ENCODE data around the gene ADSS1.
"Not testable (repeated sequence)": the region's sequence is repeated elsewhere in the genome, so short reads cannot be mapped to it uniquely, and the experiment has no call there.

ADSS1 gene

GRCh38 chr14:104750056-104750752 lies 26.2 kb downstream of the ADSS1 start:
- DNase-seq (ENCODE audit: low spot score) = no peak

GRCh38 chr14:104750753-104751057 lies 26.7 kb downstream of the ADSS1 start:
- not testable (repeated sequence) for DNase-seq (ENCODE audit: low spot score)

GRCh38 chr14:104751539-104752422 lies 27.8 kb downstream of the ADSS1 start:
- DNase-seq (ENCODE audit: low spot score) = no peak

- no peak for DNase-seq (ENCODE audit: low spot score)
Measured at GRCh38 chr14:104752423-104752734, 28.4 kb downstream of the ADSS1 start.

GRCh38 chr14:104752735-104753527 lies 28.9 kb downstream of the ADSS1 start, which contains the start of gene SIVA1:
Gene SIVA1, plus strand, starts transcription at chr14:104753147. Its CDS starts 55 bp downstream, at chr14:104753202.
- peak; percentile 100 for DNase-seq (ENCODE audit: low spot score)

GRCh38 chr14:104753528-104754212 lies 29.6 kb downstream of the ADSS1 start:
- DNase-seq (ENCODE audit: low spot score) = no peak

- no peak for DNase-seq (ENCODE audit: low spot score)
Measured at GRCh38 chr14:104754213-104754851, 30.3 kb downstream of the ADSS1 start.

- DNase-seq (ENCODE audit: low spot score) = no peak
Measured at GRCh38 chr14:104755621-104756020, 31.6 kb downstream of the ADSS1 start.

- DNase-seq (ENCODE audit: low spot score) = no peak
Measured at GRCh38 chr14:104756477-104757237, 32.6 kb downstream of the ADSS1 start.

GRCh38 chr14:104757238-104757585 lies 33.2 kb downstream of the ADSS1 start:
- no peak for DNase-seq (ENCODE audit: low spot score)

- DNase-seq (ENCODE audit: low spot score) = no peak
Measured at GRCh38 chr14:104757681-104758392, 33.8 kb downstream of the ADSS1 start.

- no peak for DNase-seq (ENCODE audit: low spot score)
Measured at GRCh38 chr14:104758981-104759969, 35.2 kb downstream of the ADSS1 start.

GRCh38 chr14:104765517-104765916 lies 41.5 kb downstream of the ADSS1 start:
- DNase-seq (ENCODE audit: low spot score) = no peak

- DNase-seq (ENCODE audit: low spot score) = no peak
Measured at GRCh38 chr14:104766256-104766862, 42.3 kb downstream of the ADSS1 start.

GRCh38 chr14:104766863-104767633 lies 43.0 kb downstream of the ADSS1 start:
- no peak for DNase-seq (ENCODE audit: low spot score)

- no peak for DNase-seq (ENCODE audit: low spot score)
Measured at GRCh38 chr14:104767634-104767918, 43.5 kb downstream of the ADSS1 start.

GRCh38 chr14:104768437-104769323 lies 44.7 kb downstream of the ADSS1 start:
- peak; percentile 90 for DNase-seq (ENCODE audit: low spot score)

Measured in AG08396 (cell line).